Erythroblast (primary cell): ENCODE results near the gene DUS4L.

Experiments used
- GATA1 ChIP-seq: IDR thresholded peaks from 2 replicates; pipeline ENCODE4 v1.6.1; 2011; ENCODE audit warnings: low read depth, mild to moderate bottlenecking, control low read depth, low read length, moderate library complexity
- POLR2A ChIP-seq: IDR thresholded peaks from 2 replicates; pipeline ENCODE4 v1.6.1; 2011; ENCODE audit warnings: mild to moderate bottlenecking, low read length

DNA sequence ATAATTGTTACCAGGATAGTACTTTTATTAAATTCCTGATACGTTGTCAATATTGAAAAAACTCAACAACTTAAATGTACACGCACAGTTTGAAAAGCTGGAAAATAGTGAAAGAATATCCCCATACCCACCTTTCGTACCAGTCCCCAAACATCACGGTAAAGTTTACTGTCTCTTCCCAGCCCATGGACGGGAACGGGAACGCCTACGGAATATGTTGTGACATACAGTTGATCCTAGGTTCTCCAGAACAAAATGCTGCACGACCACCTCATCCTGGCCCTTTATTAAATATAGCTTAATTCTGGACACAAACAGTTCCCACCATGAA lies 15.7 kb downstream of the DUS4L start:
- TF ChIP-seq POLR2A, result no peak
- TF ChIP-seq GATA1, result no peak
